SH-SY5Y (cell line): ENCODE data around the gene NKD1.

ENCODE experiments used
- GATA2 ChIP-seq: IDR thresholded peaks from 2 replicates; pipeline ENCODE4 v1.6.1; 2011; ENCODE audit warnings: mild to moderate bottlenecking, low read depth, low read length
- GATA3 ChIP-seq: IDR thresholded peaks from 2 replicates; pipeline ENCODE4 v1.6.1; 2011; ENCODE audit warnings: low read depth, mild to moderate bottlenecking, low read length, moderate library complexity

GRCh38 chr16:50684823-50685461 is 136.7 kb downstream of the NKD1 start:
- TF ChIP-seq GATA2 = no peak
- TF ChIP-seq GATA3 = no peak
